ENCODE measurements around the gene EPB41L4B.
A peak's percentile ranks its signal among the peaks of the same experiment; 100 is the strongest.
"Not testable (repeated sequence)": the region's sequence is repeated elsewhere in the genome, so short reads cannot be mapped to it uniquely, and the experiment has no call there.

The EPB41L4B gene

DNA sequence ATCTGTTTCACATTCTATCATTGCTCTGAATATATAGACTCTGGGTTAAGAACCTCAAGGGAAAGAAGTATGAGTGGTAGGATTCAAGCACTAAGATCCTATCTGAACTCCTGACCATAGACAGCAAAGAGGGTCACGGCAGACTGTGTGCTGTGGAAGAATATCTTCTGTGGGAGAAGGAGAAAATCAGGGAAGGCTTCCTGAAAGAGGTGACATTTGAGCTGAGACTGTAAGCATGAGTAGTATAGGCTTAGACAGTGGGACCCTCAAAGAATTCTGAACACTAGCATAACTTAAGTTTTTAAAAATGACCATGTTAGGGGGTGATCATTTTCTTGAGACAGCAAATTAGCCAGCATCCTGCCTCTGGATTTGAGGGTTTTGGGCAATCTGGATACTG lies 157.7 kb downstream of the EPB41L4B start:
- DNase-seq (no peak), ATAC-seq (no peak)

DNA sequence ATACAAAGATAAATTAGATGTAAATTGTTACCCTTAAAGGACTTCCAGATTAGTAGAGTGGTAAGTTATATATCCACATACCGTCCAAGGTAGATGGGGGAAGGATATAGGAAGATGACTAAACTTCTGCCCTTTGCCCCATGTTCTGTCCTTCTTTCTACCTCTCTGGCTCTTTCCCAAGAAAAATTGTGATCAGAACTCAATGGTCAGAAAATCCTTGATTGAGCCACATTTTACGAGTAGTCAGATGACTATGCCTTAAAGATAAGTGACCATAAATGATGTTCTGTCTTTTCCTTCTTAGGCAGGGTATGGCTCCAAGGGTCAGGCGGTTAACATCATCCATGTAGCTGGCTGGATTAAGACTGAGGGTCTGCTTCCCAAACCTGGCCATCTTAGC lies 158.2 kb downstream of the EPB41L4B start:
- ATAC-seq = no peak
- no peak for DNase-seq

DNA sequence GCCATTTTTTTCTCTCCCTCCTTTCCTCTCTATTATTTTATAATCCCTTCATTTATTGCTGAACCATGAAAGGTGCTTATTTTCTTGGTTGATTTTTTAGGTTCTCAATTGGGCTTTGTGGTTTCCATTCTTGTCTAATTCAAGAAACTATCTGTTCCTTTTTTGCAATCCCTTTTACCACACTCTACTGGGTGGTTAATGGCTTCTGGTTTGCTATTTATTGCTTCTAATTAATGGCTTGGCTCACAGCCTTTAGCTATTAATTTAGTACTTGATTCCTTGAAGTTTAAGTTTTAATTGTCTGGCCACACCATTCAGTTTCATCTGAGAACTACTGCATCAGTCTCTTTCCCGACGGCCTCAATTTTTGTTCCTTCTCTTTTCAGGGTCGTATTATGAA lies 159.4 kb downstream of the EPB41L4B start:
- no peak for ATAC-seq
- DNase-seq = no peak

DNA sequence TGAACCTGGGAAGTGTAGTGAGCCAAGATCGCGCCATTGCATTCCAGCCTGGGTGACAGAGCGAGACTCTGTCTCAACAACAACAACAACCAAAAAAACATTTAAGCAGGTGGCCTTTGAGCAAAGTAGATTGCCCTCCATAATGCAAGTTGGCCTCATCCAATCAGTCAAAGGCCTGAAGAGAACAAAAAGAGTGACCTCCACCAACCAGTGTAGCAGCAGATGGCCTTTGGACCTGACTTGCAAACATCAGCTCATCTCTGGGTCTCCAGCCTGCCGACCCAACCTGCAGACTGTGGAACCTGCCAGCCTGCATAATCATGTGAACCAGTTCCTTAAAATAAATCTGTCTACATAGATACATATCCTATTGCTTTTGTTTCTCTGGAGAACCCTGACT lies 161.3 kb downstream of the EPB41L4B start:
- ATAC-seq (no peak), DNase-seq (no peak)

DNA sequence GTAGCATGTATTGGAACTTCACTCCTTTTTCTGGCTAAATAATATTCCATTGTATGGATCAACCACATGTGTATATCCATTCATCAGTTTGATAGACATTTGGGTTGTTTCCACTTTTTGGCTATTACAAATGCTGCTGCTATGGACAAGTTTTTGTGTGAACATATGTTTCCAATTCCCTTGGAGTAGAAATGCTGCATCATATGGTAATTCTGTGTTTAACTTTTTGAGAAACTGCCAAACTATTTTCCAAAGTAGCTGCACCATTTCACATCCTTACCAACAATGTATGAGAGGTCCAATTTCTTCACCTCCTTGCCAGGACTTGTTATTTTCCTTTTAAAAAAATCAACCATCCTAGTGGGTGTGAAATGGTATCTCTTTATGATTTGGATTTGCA lies 162.2 kb downstream of the EPB41L4B start:
- ATAC-seq (no peak), DNase-seq (no peak)

DNA sequence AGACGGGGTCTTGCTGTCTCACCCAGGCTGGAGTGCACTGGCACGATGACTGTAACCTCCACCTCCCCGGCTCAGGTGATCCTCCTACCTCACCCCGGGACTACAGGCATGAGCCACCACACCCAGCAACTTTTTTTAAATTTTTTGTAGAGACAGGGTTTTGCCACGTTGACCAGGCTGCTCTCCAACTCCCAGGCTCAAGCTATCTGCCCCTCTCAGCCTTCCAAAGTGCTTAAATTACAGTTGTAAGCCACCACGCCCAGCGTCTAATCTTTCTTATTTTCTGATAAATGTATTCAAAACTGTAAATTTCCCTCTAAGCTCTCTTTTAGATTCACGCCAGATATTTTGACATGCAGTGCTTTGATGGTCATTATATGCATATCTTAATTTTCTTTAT lies 164.2 kb downstream of the EPB41L4B start:
- DNase-seq (no peak), ATAC-seq (no peak)

DNA sequence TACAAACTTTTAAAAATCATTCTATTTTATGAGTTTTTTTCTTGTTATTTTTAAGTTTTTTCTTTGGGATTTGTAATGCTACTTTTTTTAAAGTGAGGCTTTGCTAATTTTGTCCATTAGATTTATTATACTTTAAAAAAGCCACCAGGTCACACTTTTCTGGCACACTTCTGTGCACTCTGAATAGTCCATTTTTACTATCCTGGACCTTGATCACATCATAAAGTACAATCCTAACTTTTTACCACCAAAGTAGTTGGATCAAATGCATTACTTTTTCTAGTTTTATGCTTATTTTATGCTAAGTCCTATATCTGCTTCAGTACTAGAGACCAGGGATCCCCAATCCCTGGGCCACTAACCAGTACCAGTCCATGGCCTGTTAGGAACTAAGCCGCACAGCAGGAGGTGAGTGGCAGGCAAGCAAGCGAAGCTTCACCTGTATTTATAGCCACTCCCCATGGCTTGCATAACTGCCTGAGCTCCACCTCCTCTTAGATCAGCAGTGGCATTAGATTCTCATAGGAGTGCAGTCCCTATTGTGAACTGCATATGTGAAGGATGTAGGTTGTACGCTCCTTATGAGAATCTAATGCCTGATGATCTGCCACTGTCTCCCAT lies 169.8 kb downstream of the EPB41L4B start:
- ATAC-seq = no peak
- no peak for DNase-seq

DNA sequence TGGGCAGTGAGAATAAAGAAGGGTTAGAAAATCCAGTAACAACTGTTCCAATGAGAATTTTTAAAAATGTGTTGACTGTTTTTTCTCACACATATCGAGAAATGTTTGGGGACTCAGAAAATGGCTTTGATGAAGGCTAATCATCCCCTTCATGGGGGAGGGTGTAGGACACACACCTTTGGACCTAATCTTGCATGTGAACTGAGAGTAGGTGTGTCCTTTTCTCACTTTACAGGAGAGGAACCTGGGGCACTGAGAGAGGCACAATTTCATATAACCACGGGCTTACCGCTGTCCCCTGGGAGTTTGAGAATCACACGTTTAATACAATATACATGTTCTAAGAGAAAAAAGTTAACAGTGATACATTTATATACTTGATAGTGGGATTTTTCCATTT lies 171.1 kb downstream of the EPB41L4B start:
- DNase-seq (no peak), ATAC-seq (no peak)

DNA sequence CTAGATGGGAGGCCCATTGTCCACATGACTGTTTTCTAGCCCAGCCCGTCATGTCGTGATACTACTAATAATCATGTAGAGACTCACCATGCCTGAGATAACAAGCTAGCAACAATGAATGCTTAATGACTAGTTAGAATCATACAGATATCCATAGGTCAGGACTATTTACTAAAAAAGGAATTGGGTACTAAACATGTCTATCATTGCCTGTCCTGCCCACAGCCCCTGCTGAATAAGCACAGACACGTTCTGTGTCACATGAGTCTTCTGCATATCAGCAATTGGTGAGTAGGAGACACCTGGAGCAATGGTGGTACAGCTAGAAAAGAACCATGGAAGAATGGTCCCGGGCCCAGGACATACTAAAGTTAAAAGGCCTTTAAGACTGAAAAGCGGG lies 171.8 kb downstream of the EPB41L4B start:
- DNase-seq = no peak
- no peak for ATAC-seq

DNA sequence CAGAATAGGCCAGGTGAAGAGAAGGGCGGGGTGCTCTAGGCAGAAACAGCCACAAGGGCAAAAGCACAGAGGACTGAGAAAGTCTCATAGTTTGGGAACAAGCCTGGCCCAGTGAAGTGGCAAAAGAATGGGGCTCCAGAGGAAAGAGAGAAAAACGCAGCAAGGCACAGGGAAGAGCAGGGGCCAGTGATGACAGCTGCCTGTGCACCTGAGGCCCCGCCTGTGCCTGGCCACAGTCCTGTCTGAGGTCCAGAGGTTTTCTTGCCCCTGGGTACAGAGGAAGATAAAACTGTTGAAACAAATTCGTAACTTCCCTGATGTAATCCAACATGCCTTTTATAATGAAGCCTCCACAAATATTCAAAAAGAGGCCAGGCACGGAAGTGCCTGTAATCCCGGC lies 175.8 kb downstream of the EPB41L4B start:
- DNase-seq (no peak), ATAC-seq (no peak)

DNA sequence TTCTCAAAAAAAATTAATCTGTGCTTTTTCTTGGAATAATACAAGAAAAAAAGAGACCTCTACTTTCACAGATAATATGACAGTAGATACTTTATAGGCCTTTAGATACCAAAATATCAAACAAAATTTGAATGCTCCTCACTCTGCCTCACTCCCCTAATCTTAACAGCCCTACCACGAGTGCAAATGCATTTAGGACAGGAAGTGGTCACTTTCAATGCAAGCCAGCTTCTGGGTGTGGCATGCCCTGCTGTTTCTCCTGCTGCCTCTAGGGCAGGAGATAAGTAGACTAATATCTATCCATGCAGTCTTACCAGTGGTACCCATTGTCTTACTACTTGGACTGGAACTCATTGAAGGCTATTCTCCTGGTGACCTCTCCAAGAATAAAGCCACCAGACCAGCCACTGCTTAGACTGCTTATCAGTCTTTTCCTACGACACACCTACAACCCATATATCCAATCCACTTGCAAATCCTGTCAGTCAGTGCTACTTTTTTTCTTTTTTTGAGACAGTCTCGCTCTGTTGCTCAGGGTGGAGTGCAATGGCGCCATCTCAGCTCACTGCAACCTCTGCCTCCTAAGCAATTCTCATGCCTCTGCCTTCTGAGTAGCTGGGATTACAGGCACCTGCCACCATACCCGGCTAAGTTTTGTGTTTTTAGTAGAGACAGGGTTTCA lies 176.8 kb downstream of the EPB41L4B start:
- DNase-seq (no peak), ATAC-seq (peak; percentile 40)

DNA sequence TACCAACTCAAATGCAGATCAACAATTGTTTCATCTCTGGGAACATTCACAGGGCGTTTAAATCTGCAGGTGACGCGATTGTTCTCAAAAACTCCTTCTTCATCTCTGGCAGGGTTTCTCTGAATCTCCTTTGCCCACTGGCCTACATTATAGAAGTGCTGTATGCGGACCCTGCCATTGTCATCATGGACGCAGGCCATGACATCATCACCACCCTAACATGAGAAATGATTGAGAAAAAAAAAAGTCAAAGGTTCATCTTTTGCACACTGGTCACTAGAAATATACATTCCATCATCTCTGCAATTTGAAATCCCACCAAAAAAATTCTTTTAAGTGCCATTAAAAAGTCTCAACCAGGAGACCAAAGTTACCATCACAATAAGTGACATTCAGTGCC lies 179.5 kb downstream of the EPB41L4B start:
- ATAC-seq = no peak

DNA sequence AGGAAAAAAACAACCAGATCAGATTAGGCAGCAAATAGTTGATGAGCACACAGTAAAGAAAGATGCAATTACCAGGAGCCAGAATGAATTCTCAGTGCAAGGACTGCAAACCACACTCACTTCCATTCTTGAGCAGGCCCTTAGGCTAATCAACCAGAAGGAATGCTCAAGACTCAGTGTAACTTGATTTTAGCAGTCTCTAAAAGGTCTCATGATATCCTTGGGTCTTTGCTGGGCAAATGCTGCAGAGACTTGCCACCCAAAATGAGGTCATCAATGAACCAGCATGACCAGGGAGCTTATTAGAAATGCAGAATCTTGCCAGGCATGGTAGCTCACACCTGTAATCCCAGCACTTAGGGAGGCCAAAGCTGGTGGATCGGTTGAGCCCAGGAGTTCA lies 181.0 kb downstream of the EPB41L4B start:
- DNase-seq (no peak), ATAC-seq (no peak)

More for the DNA sequence above, 179.5 kb downstream of the EPB41L4B start:
- DNase-seq = no peak

DNA sequence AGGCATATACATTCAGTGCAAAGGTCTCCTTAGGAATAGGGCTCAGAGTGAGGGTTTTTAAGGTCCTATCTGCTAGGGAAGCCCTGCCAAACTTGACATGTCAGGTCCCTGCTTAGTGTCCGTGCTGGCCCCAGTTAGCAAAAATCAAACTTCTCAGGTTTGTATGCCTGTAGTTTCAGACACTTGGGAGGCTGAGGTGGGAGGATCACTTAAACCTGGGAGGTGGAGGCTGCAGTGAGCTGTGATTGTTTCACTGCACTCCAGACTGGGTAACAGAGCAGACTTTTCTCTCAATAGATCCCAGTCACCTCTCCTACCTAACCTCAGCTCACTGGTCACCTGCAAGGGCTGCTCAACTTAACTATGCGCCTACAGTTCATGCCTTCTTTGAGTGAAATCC lies 182.4 kb downstream of the EPB41L4B start:
- ATAC-seq (no peak), DNase-seq (no peak)

DNA sequence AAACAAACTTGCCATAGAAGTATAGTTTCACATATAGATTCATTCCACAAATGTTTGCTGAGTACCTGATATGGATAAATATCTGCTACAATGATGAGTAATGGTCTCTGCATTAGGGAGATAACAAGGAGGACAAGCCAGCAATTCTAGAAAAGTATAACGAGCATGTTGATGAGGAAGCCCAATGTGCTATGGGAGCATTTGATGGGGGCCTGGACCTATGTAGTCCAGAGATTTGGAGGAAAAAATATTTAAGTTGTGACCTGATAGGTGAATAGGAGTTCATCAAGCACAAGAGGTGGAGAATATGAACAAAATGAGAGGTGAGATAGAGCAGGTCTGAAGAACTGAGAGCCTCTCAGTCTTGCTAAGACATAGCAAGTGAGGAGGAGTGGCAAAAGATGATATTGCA lies 186.7 kb downstream of the EPB41L4B start:
- DNase-seq (no peak), ATAC-seq (no peak)

DNA sequence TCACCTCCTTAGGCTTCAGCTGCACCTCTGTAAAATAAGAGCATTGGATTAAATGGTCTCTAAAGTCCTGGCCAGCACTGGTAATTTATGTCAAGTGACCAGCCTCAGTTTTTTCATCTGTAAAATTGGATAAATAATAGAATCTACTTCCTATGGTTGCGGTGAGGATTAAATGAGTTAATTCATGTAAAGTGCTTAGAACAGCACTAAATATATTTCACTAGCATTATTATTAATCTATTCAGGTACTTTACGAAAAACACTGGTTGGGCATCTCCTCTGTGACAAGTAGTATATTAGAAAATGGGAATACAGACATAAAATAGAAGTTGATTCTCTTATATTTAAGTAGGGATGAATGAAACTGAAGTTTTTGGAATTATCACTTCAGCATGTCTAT lies 187.3 kb downstream of the EPB41L4B start:
- DNase-seq (no peak), ATAC-seq (no peak)

DNA sequence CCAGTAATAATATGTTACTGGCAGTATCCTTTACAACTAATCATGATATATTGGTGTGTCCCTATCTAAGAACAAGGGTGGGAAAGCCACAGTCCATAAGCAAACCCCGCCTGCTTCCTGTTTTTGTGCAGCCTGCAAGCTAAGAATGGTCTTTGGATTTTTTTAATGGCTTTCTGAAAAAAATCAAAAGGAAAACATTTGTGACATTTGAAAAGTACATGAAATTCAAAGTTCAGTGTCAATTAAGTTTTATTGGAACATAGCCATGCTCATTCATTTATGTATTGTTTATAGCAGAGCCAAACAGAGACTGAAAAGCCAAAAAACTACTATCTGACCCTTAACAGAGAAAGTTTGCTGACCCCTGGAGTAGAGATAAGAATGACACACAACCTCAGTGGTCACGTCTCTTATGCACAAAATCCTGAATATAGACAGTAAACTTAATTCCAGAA lies 188.3 kb downstream of the EPB41L4B start:
- no peak for DNase-seq
- no peak for ATAC-seq

DNA sequence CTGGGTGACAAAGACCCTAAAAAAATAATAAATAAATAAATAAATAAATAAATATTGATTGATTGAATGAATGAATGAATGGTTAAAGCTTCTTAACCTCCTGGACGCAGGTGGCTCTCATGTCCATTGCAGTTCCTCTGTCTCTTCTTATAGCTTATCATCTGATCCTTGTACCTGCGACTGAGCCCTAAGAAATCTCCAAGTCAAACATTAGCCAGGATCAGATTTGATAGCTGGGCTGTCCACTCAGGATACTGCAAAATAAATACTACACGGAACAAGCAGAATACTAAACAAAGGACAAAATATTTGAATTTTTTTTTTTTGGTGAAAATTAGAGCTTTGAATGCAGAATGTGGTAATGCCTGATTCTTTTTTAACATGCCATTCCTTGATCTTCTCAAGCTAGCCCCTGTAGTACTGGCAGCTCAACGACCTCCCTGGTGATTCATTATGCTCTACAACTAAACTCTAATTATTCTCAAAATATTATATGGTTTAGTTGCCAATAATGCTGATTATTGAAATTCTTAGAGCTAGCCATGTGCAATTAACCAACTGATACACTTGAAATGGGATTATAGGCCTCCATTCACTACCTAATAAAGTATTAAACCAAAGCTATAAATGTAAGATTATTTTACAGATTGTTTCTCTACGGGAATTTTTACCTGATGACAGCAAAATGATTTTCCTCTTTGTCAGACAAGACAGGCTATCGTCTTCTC lies 191.2 kb downstream of the EPB41L4B start:
- DNase-seq = no peak
- ATAC-seq = no peak

DNA sequence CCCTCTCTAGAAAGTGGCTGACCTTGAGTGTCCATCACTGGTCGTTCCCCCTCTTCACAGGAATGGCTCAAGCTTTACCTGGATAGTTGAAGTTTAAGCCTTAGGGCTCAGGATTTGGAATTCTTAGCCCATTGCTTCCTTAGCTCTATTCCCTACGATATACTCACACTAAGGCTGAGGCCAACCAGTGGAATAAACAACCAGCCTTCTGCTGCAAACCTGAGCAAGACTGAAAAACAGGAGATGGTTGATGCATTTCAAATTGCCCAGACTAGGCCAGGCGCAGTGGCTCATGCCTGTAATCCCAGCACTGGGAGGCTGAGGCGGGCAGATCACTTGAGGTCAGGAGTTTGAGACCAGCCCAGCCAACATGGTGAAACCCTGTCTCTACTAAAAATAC lies 194.2 kb downstream of the EPB41L4B start:
- ATAC-seq, DNase-seq: not testable (repeated sequence)

DNA sequence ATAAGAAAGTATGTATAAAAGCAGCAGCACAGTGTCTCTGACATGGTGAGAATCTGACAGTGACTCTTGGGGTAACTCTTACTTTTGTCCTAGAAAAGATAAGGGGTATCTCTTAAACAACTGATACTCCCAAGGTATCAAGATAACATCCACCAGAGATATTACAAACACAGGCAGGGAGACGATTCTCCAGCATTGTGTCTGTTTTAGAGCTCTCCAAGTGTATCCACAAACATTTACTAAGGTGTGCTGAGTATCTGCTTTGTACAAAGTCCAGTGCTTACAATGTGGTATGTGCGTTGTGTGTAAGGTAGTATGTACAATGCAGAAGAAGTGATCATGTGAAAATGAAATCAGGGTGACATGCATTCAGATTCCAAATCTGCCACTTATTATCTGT lies 196.7 kb downstream of the EPB41L4B start:
- no peak for ATAC-seq
- no peak for DNase-seq

DNA sequence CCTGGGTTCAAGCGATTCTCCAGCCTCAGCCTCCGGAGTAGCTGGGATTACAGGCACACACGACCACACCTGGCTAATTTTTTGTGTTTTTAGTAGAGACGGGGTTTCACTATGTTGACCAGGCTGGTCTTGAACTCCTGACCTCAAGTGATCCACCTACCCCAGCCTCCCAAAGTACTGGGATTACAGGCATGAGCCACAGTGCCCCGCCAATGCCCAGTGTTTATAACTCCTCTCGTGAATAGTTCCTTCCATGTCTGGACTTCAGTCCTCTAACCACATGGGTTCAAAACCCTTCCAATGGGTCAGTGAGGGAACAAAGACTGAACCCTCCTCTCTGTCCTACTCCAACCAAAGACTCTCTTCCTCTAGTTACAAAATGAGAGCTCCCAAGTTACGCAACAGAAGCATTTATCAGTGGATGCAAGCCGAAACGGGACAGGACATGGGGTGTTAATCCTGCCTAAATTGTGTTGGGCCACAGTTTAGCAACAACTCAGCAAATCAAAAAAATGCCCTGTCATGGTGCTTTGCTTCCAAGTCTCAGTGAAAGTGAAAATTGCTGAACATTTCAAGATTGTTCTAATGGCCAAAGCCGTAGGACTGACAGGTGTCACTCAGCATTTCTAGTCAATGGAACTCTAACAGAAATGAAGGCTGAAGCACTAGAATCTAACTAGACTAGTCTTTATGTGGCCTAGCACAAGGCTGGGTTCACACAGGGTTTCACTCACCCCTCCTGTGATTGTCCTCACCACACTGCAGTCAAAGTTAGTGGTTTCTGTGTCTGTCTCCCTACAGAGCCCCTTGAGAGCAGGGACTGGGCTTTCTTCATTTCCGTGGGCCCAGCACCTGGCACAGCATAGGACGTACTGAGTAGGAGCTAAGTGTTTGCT lies 197.9 kb downstream of the EPB41L4B start:
- no peak for DNase-seq
- ATAC-seq = no peak

Data from stimulated activated naive CD8-positive, alpha-beta T cell treated with anti-CD3 and anti-CD28 coated beads, Interleukin-15, Interleukin-2, amounts not matched to agents 100 U/mL and 50 U/mL, for 24 hours (primary cell).